Hepatic stellate cell (primary cell): Measurements from ENCODE around the gene ADSS1.
A peak's percentile ranks its signal among the peaks of the same experiment; 100 is the strongest.

Source experiments
- DNase-seq: peaks from one replicate; pipeline ENCODE4 v3.0.0; 2011; ENCODE audit warnings: low spot score

Gene ADSS1

GRCh38 chr14:104700225-104700651 lies 23.8 kb upstream of the ADSS1 start:
- no peak for DNase-seq

DNA sequence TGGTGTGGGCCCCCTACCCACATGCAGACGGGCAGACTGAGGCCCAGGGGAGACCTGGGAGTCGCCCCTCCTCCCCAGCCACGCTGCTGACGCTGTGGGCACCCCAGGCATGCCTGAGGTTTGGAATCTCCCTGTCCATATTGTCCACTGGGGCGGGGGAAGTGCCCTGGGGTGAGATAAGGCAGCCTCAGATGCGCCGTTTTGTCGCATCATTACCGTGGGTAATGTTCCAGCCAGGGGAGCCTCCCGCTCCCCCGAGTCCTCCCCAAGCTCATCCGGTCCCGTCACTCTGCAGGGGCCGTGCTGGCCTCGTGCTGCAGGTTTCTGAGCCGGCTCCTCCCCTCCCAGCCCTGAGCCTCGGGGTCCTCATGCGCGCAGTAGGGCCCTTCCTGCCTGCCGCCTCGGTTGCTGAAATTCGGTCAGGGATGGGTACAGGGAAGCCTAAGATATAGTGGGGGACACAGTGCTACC lies 23.2 kb upstream of the ADSS1 start:
- no peak for DNase-seq

DNA sequence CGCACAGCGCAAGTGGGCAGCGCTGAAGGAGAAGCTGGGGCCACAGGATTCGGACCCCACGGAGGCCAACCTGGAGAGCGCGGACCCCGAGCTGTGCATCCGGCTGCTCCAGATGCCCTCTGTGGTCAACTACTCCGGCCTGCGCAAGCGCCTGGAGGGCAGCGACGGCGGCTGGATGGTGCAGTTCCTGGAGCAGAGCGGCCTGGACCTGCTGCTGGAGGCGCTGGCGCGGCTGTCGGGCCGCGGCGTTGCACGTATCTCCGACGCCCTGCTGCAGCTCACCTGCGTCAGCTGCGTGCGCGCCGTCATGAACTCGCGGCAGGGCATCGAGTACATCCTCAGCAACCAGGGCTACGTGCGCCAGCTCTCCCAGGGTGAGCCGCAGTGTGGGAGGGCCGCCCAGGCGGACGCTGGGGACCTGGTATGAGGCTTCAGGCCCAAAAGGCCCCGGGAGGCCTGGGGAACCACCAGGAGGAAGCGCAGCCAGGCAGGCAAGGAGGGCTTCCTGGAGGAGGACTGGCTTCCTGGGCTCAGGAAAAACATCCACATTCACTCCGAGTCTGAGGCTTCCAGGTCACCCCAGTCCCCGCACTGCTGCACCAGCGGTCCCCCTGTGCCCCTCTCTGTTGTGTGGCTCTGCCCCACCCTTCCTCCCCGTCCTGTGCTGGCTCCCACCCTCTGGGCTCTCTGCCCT lies 22.5 kb upstream of the ADSS1 start:
- DNase-seq = no peak

DNA sequence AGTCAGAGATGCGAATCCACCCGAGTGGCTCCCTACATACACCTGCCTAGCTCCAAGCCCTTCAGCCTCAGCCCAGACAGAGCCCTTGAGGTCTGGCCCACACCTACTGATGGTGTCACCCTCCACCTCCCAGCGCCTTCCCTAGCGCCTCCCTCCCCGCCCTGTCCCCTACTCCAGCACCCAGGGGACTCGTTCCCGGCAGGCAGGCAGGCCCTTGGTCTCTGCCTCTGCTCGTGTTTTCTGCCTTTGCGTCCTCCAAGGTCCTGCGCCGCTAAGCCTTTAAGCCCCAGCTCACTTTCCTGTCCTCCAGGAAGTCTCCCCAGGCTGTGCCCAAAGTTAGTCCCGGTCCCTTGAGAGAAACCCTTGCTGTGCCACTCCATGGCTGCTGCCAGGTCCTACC lies 21.9 kb upstream of the ADSS1 start:
- DNase-seq = no peak

DNA sequence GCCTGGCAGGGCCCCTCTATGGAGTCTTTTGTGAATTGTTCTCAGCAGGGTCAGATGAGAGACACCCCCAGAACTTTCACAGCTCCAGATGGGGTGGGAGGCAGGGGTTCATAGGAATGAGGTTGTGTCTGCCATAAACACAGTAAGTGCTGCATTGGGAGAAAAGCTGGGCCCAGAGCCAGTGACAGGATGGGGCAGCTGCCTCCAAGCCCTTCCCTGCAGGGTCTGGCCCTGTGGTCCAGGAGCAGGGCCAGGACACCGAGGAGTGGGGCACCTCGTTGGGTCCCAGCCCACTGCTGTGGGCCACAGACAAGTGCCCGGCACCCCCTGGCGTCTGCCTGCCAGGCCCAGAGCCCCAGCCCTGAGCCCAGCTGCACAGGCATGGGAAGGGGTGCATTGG lies 21.4 kb upstream of the ADSS1 start:
- DNase-seq = no peak

DNA sequence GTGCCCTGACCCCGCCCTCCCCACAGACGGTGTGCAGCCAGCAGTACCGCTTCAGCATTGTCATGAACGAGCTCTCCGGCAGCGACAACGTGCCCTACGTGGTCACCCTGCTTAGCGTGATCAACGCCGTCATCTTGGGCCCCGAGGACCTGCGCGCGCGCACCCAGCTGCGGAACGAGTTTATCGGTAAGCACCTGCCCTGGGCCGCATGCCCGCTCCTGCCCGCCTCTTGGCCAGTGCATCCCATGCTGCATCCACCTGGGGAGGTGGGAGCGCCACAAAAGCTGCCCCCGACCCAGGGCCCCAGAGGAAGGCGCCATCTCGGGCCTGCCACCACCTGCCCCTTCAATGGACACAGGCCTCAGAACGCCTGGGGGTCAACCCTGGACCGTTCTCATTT lies 20.8 kb upstream of the ADSS1 start:
- DNase-seq = no peak

DNA sequence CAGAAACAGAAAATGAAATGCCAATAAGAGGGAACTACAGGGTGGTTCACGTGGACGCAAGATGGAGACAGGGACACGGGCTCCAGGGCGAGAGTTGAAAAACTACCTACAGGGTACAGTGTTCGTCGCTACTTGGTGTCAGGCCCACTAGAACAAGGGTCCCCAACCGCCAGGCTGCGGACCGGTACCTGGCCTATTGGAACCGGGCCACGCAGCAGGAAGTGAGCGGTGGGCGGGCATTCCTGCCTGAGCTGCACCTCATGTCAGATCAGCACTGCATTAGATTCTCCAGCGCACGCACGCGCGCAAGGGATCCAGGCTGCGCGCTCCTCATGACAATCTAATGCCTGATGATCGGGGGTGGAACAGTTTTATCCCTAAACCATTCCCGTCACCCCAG lies 19.8 kb upstream of the ADSS1 start:
- no peak for DNase-seq

- DNase-seq = no peak
Observed at GRCh38 chr14:104705340-104706047, 18.5 kb upstream of the ADSS1 start.

- no peak for DNase-seq
Observed at GRCh38 chr14:104706733-104707607, 17.1 kb upstream of the ADSS1 start.

DNA sequence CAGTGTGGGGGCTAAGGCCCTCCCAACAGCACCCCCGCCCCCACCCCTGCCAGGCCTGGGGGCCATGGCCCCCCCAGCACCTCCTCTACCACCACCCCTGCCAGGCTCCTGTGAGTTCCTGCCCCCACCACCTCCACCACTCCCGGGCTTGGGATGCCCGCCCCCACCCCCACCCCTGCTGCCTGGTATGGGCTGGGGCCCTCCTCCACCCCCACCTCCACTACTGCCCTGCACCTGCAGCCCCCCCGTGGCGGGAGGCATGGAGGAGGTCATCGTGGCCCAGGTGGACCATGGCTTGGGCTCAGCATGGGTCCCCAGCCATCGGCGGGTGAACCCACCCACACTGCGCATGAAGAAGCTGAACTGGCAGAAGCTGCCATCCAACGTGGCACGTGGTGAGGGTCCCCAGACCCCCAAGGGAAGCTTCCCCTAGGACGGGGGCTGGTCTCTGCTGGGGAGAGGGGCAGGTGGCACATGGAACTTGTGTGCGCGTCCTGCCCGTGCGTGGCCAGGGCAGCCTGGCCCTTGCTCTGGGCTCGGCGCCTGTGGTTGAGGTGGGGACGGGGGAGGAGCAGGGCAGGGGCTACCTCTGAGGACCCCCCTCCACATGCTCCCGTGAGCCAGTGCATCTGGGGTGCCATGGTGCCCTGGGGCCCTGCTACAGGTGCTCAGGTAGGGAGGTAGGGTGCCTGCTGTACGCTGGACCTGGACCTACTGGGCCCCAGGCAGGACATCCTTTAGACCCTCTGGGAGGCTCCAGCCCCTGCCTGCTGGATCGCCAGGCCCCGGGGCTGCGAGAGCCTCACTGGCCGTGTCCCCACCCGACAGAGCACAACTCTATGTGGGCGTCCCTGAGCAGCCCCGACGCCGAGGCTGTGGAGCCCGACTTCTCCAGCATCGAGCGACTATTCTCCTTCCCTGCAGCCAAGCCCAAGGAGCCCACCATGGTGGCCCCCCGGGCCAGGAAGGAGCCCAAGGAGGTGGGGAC lies 16.1 kb upstream of the ADSS1 start:
- no peak for DNase-seq

DNA sequence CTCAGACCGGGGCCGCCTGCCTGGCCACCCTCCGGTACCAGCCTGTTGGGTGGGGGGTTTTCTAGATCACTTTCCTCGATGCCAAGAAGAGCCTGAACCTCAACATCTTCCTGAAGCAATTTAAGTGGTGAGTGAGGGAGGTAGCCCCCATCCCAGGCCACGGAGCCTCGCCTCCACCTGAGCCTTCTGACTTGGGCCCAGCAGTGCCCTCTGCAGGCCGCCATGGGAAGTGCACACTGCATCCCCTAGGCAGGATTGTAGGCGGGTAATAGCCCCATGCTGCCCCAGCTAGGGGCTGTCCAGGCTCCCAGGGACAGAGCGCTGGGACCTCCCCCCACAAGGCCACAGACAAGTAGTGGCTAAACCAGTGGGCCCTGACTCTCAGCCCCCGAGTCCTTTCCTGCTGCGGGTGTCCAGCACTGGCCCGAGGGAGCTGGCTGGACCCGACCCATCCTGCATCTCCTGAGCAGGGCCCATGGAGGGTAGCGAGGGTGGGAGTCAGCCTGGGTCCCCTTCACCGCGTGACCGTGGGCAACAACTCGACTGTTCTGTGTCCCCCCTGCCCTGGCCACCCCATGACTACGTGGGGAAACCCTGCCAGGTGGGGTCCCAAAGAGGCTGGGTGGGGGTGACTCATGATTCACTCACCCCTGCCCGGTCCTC lies 15.3 kb upstream of the ADSS1 start:
- peak; percentile 92 for DNase-seq

- DNase-seq = no peak
Observed at GRCh38 chr14:104709387-104710039, 14.5 kb upstream of the ADSS1 start.

GRCh38 chr14:104710071-104710735 lies 13.8 kb upstream of the ADSS1 start:
- no peak for DNase-seq

DNA sequence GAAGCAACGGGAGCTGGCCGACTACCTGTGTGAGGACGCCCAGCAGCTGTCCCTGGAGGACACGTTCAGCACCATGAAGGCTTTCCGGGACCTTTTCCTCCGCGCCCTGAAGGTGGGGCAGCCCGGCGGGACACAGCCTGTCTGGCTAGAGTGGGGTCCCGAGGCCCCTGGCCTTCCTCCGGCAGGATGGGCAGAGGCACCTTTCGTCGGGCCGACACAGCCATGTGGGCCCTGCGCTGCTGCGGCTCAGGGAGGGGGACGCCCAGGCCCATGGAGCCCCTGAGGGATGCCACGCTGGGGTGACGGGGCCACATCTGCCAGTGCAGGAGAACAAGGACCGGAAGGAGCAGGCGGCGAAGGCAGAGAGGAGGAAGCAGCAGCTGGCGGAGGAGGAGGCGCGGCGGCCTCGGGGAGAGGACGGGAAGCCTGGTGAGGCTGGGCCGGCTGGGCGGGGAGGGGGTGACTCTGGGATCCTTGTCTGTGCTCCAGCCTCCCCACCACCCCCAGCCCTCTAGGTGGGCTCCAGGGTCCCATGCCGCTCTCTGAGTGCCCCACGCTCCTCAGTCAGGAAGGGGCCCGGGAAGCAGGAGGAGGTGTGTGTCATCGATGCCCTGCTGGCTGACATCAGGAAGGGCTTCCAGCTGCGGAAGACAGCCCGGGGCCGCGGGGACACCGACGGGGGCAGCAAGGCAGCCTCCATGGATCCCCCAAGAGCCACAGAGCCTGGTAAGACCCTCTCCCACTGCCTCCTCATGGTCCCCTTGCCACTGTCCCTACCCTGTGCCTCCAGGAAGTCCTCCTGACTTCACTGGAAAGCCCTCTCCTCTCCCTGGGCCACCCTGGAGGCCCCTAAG lies 10.9 kb upstream of the ADSS1 start:
- DNase-seq = no peak

- no peak for DNase-seq
Observed at GRCh38 chr14:104714066-104714465, 10.0 kb upstream of the ADSS1 start.

- DNase-seq = no peak
Observed at GRCh38 chr14:104714681-104715080, 9.3 kb upstream of the ADSS1 start.

- DNase-seq = no peak
Observed at GRCh38 chr14:104715416-104715815, 8.6 kb upstream of the ADSS1 start.

GRCh38 chr14:104715871-104716270 lies 8.2 kb upstream of the ADSS1 start:
- no peak for DNase-seq

GRCh38 chr14:104717137-104717536 lies 6.9 kb upstream of the ADSS1 start:
- DNase-seq = no peak
